GM19395 (cell line): ENCODE measurements around the gene ZNF324.

ENCODE experiments used
- ATAC-seq: cut with Tn5 transposase; IDR thresholded peaks from one replicate; pipeline ENCODE4 v1.9.1; 2021; ENCODE audit warnings: mild to moderate bottlenecking, moderate library complexity; ENCODE audit not compliant: unreplicated experiment

ZNF324 gene

GRCh38 chr19:58520257-58520599 lies 53.3 kb downstream of the ZNF324 start:
- ATAC-seq = no peak

GRCh38 chr19:58521651-58522050 lies 54.8 kb downstream of the ZNF324 start:
- ATAC-seq = no peak

GRCh38 chr19:58522709-58523108 lies 55.8 kb downstream of the ZNF324 start:
- ATAC-seq = no peak
